K562 (cell line): ENCODE measurements around the gene MPIG6B. TPM values are rescaled to one million over a fixed set of nuclear protein-coding genes. Genes with fewer than 3 reads are reported as not detected.

Experiments used
- ARHGAP35 ChIP-seq: fragments of 450-650 bp; IDR thresholded peaks from 2 replicates; pipeline ENCODE4 v1.6.1; 2018; ENCODE audit not compliant: partially characterized antibody
- BDP1 ChIP-seq: IDR thresholded peaks from 3 replicates; pipeline ENCODE4 v1.6.1; 2011; ENCODE audit not compliant: insufficient read length, insufficient read depth
- BHLHE40 ChIP-seq: IDR thresholded peaks from 2 replicates; pipeline ENCODE4 v1.6.1; 2011; ENCODE audit warnings: low read length, improper control_type of control experiment
- CEBPG ChIP-seq, 3 experiments: fragments of 200-800 bp in 1 of 3; sonication (Bioruptor generic) in 1 of 3; sonication (generic) in 1 of 3; formaldehyde crosslinking in 1 of 3; IDR thresholded peaks in 2 of 3; conservative IDR thresholded peaks in 1 of 3; 2 replicates each; pipeline versions ENCODE4 v1.6.1 to v1.8.0; 2016 to 2022; ENCODE audit warnings: missing compliant biosample characterization in 2 of 3, missing genetic modification characterization in 2 of 3, mild to moderate bottlenecking in 1 of 3, missing genetic modification reagents in 1 of 3
- ELF2 ChIP-seq: fragments of 250-450 bp; sonication (Bioruptor Pico); IDR thresholded peaks from 2 replicates; pipeline ENCODE4 v1.5.0; 2021; ENCODE audit warnings: mild to moderate bottlenecking
- HLTF ChIP-seq: fragments of 450-650 bp; IDR thresholded peaks from 2 replicates; pipeline ENCODE4 v1.6.1; 2016
- JUNB ChIP-seq: fragments of 450-650 bp; formaldehyde crosslinking; conservative IDR thresholded peaks from 2 replicates; pipeline ENCODE4 v1.4.0; 2020; ENCODE audit warnings: mild to moderate bottlenecking
- NR1H2 ChIP-seq: sonication (generic); formaldehyde crosslinking; IDR thresholded peaks from 2 replicates; pipeline ENCODE4 v1.4.0; 2020; ENCODE audit warnings: mild to moderate bottlenecking, missing genetic modification reagents
- OTX1 ChIP-seq: fragments of 450-650 bp; formaldehyde crosslinking; IDR thresholded peaks from 2 replicates; pipeline ENCODE4 v1.4.0; 2022; ENCODE audit warnings: mild to moderate bottlenecking
- PML ChIP-seq: IDR thresholded peaks from 2 replicates; pipeline ENCODE4 v1.6.1; 2012; ENCODE audit warnings: low read length, inconsistent platforms
- POLR2AphosphoS2 ChIP-seq: IDR thresholded peaks from 2 replicates; pipeline ENCODE4 v1.6.1; 2012; ENCODE audit warnings: low read length, improper control_type of control experiment
- POU5F1 ChIP-seq: fragments of 150-350 bp; IDR thresholded peaks from 2 replicates; pipeline ENCODE4 v1.6.1; 2014; ENCODE audit warnings: borderline replicate concordance, low read length, low read depth, mild to moderate bottlenecking; ENCODE audit not compliant: partially characterized antibody
- RBM39 ChIP-seq: fragments of 200-400 bp; formaldehyde crosslinking; optimal IDR thresholded peaks from 2 replicates; pipeline ENCODE3; 2018; ENCODE audit warnings: low read depth, low read length
- SREBF1 ChIP-seq: fragments of 150-350 bp; IDR thresholded peaks from 2 replicates; pipeline ENCODE4 v1.6.1; 2014; ENCODE audit warnings: antibody characterized with exemption, low read depth, low read length, borderline replicate concordance
- YBX1 ChIP-seq: fragments of 450-650 bp; IDR thresholded peaks from 2 replicates; pipeline ENCODE4 v1.7.1; 2016; ENCODE audit warnings: mild to moderate bottlenecking
- ZKSCAN3 ChIP-seq: fragments of 250-450 bp; sonication (Bioruptor Pico); IDR thresholded peaks from 2 replicates; pipeline ENCODE4 v1.4.0; 2020
- polyA plus RNA-seq, 8 experiments: library from polyadenylated mRNA; depleted of rRNA in 4 of 8; stranded (reverse) in 5 of 8; unstranded in 3 of 8; fragments of >200 nt; fragmentation: Nextera tagmentation in 2 of 8; fragmentation: Illumina TruSeq in 1 of 8; extraction: Ambion mirVana in 2 of 8; extraction: Trizol in 1 of 8; gene quantifications; 2 replicates each; pipeline versions ENCODE4 v1.2.1 to v1.2.3, GENCODE V29; 2011 to 2014; ENCODE audit warnings: inconsistent platforms in 1 of 8, missing spikeins in 1 of 8
- total RNA-seq, 7 experiments: library from RNA; depleted of rRNA in 6 of 7; stranded (reverse); fragments of >200 nt in 6 of 7; fragmentation: Illumina TruSeq in 2 of 7; extraction: Trizol in 2 of 7; gene quantifications; 2 replicates each; pipeline versions ENCODE4 v1.2.1 to v1.2.3, GENCODE V29; 2011 to 2021; ENCODE audit warnings: low replicate concordance in 1 of 7
- TF ChIP-seq, protein P1 (sequence below): fragments of 250-450 bp; sonication (Bioruptor Pico); IDR thresholded peaks from 2 replicates; pipeline ENCODE4 v1.8.0; 2021; ENCODE audit warnings: mild to moderate bottlenecking, moderate library complexity
- TF ChIP-seq, protein P2 (sequence below): conservative IDR thresholded peaks from 2 replicates; pipeline ENCODE4 v1.6.1; 2011; ENCODE audit warnings: low read depth, mild to moderate bottlenecking, low read length; ENCODE audit not compliant: control insufficient read depth
- TF ChIP-seq, protein P3 (sequence below): fragments of 450-650 bp; IDR thresholded peaks from 2 replicates; pipeline ENCODE4 v1.6.1; 2016; ENCODE audit warnings: antibody characterized with exemption
- TF ChIP-seq, protein P4 (sequence below): fragments of 450-650 bp; IDR thresholded peaks from 2 replicates; pipeline ENCODE4 v1.6.1; 2017; ENCODE audit warnings: antibody characterized with exemption
- TF ChIP-seq, protein P5 (sequence below): fragments of 450-650 bp; IDR thresholded peaks from 2 replicates; pipeline ENCODE4 v1.6.1; 2016; ENCODE audit warnings: borderline replicate concordance

MPIG6B gene
- total and polyA plus RNA-seq, 9 of the 15 experiments (the other 6 are each of a cell fraction or from before 2014, with no cell fraction given) = 0.11 to 1.2 (median 0.28) TPM; not detected in 1

DNA sequence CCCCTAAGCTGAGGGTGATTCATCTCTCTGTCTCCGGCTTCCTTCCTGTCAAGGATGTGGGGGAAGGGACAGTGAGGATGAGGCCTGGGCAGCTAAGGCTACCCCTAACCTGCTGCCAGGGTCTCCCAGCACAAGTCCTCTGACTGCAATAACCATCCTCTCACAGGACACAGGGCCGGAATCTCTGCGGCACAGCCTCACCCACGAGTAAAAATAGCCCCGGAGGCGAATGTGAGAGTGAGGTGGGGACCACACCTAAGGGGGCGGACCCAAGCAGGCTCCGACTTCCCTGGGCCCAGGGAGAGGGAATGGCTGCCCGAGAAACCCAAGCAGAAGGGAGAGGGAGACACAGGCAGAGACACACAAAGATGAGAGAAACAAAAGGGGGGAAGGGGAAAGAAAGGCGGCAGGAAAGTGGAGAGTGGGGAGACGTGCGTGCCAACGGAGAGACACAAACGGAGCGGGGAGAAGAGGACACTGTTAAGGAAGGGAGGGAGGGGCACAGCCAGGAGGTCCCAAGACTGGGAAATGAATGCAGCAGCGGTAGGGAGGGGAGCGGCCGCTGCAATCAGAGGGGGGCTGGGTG lies 11.7 kb downstream of the MPIG6B start (continued):
- TF ChIP-seq, protein P1, sequence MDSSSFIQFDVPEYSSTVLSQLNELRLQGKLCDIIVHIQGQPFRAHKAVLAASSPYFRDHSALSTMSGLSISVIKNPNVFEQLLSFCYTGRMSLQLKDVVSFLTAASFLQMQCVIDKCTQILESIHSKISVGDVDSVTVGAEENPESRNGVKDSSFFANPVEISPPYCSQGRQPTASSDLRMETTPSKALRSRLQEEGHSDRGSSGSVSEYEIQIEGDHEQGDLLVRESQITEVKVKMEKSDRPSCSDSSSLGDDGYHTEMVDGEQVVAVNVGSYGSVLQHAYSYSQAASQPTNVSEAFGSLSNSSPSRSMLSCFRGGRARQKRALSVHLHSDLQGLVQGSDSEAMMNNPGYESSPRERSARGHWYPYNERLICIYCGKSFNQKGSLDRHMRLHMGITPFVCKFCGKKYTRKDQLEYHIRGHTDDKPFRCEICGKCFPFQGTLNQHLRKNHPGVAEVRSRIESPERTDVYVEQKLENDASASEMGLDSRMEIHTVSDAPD = no peak
- peak; percentile 95 for TF ChIP-seq HLTF
- TF ChIP-seq POLR2AphosphoS2 = peak; percentile 69; the same call in 1 of the 2 replicates
- no peak for TF ChIP-seq BDP1
- peak; percentile 85 for TF ChIP-seq ARHGAP35
- 0 out of 2 replicates have a peak, but pooled peaks have one; percentile 21 for TF ChIP-seq ELF2
- TF ChIP-seq, protein P2, sequence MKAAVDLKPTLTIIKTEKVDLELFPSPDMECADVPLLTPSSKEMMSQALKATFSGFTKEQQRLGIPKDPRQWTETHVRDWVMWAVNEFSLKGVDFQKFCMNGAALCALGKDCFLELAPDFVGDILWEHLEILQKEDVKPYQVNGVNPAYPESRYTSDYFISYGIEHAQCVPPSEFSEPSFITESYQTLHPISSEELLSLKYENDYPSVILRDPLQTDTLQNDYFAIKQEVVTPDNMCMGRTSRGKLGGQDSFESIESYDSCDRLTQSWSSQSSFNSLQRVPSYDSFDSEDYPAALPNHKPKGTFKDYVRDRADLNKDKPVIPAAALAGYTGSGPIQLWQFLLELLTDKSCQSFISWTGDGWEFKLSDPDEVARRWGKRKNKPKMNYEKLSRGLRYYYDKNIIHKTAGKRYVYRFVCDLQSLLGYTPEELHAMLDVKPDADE = no peak
- TF ChIP-seq SREBF1 = no peak
- TF ChIP-seq, protein P3, sequence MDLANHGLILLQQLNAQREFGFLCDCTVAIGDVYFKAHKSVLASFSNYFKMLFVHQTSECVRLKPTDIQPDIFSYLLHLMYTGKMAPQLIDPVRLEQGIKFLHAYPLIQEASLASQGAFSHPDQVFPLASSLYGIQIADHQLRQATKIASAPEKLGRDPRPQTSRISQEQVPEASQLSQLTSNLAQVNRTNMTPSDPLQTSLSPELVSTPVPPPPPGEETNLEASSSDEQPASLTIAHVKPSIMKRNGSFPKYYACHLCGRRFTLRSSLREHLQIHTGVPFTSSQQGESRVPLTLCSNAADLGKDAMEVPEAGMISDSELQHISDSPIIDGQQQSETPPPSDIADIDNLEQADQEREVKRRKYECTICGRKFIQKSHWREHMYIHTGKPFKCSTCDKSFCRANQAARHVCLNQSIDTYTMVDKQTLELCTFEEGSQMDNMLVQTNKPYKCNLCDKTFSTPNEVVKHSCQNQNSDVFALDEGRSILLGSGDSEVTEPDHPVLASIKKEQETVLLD = 0 out of 2 replicates have a peak, but pooled peaks have one; percentile 60
- TF ChIP-seq OTX1 (CRISPR knock-in tag) = peak; percentile 96
- no peak; the same call in none of the 2 replicates for TF ChIP-seq CEBPG (CRISPR knock-in tag; IDR thresholded peaks at IDR 0.05)
- TF ChIP-seq CEBPG (tag; conservative IDR thresholded peaks at IDR 0.05 in 1 of 2, IDR thresholded peaks at IDR 0.05 in 1 of 2) = no peak
- TF ChIP-seq JUNB (CRISPR knock-in tag) = no peak
- no peak for TF ChIP-seq YBX1
- TF ChIP-seq BHLHE40 = peak; percentile 3; the same call in 1 of the 2 replicates
- TF ChIP-seq NR1H2 (CRISPR knock-in tag) = peak; percentile 67; the same call in 1 of the 2 replicates
- TF ChIP-seq, protein P4, sequence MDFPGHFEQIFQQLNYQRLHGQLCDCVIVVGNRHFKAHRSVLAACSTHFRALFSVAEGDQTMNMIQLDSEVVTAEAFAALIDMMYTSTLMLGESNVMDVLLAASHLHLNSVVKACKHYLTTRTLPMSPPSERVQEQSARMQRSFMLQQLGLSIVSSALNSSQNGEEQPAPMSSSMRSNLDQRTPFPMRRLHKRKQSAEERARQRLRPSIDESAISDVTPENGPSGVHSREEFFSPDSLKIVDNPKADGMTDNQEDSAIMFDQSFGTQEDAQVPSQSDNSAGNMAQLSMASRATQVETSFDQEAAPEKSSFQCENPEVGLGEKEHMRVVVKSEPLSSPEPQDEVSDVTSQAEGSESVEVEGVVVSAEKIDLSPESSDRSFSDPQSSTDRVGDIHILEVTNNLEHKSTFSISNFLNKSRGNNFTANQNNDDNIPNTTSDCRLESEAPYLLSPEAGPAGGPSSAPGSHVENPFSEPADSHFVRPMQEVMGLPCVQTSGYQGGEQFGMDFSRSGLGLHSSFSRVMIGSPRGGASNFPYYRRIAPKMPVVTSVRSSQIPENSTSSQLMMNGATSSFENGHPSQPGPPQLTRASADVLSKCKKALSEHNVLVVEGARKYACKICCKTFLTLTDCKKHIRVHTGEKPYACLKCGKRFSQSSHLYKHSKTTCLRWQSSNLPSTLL = no peak
- TF ChIP-seq PML = peak; percentile 65; the same call in 1 of the 2 replicates
- TF ChIP-seq, protein P5, sequence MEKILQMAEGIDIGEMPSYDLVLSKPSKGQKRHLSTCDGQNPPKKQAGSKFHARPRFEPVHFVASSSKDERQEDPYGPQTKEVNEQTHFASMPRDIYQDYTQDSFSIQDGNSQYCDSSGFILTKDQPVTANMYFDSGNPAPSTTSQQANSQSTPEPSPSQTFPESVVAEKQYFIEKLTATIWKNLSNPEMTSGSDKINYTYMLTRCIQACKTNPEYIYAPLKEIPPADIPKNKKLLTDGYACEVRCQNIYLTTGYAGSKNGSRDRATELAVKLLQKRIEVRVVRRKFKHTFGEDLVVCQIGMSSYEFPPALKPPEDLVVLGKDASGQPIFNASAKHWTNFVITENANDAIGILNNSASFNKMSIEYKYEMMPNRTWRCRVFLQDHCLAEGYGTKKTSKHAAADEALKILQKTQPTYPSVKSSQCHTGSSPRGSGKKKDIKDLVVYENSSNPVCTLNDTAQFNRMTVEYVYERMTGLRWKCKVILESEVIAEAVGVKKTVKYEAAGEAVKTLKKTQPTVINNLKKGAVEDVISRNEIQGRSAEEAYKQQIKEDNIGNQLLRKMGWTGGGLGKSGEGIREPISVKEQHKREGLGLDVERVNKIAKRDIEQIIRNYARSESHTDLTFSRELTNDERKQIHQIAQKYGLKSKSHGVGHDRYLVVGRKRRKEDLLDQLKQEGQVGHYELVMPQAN = peak; percentile 94
- peak; percentile 83 for TF ChIP-seq ZKSCAN3 (CRISPR knock-in tag)
- TF ChIP-seq POU5F1 = no peak
- TF ChIP-seq RBM39 = peak; percentile 20
